ENCODE data around the gene MGLL.
"Not testable (repeated sequence)": the region's sequence is repeated elsewhere in the genome, so short reads cannot be mapped to it uniquely, and the experiment has no call there.

MGLL gene

GRCh38 chr3:127656906-127657305, 165.4 kb downstream of the MGLL start:
- no peak for DNase-seq (ENCODE audit: low spot score)

- no peak for DNase-seq (ENCODE audit: low spot score)
These were observed 166.7 kb downstream of the MGLL start for GRCh38 chr3:127655641-127656040.

- DNase-seq (ENCODE audit: low spot score): not testable (repeated sequence)
These were observed 167.3 kb downstream of the MGLL start for GRCh38 chr3:127654993-127655392.

- no peak for DNase-seq (ENCODE audit: low spot score)
These were observed 167.9 kb downstream of the MGLL start for GRCh38 chr3:127654374-127654773.

GRCh38 chr3:127652246-127652995, 169.9 kb downstream of the MGLL start:
- DNase-seq (ENCODE audit: low spot score): peak; percentile 45

- DNase-seq (ENCODE audit: low spot score): no peak
These were observed 170.7 kb downstream of the MGLL start for GRCh38 chr3:127651516-127652172.

GRCh38 chr3:127650236-127650635, 172.1 kb downstream of the MGLL start:
- DNase-seq (ENCODE audit: low spot score): no peak

GRCh38 chr3:127647845-127648204, 174.5 kb downstream of the MGLL start:
- DNase-seq (ENCODE audit: low spot score): no peak

GRCh38 chr3:127647166-127647844, 175.0 kb downstream of the MGLL start:
- no peak for DNase-seq (ENCODE audit: low spot score)

- no peak for DNase-seq (ENCODE audit: low spot score)
These were observed 175.7 kb downstream of the MGLL start for GRCh38 chr3:127646501-127647046.

- no peak for DNase-seq (ENCODE audit: low spot score)
These were observed 176.8 kb downstream of the MGLL start for GRCh38 chr3:127645371-127646015.

GRCh38 chr3:127644641-127645370, 177.5 kb downstream of the MGLL start:
- DNase-seq (ENCODE audit: low spot score): no peak

GRCh38 chr3:127640042-127640355, 182.3 kb downstream of the MGLL start:
- no peak for DNase-seq (ENCODE audit: low spot score)

GRCh38 chr3:127639173-127640041, 182.9 kb downstream of the MGLL start:
- DNase-seq (ENCODE audit: low spot score): no peak
